ENCODE results near the gene CERS6. TPM values are rescaled to one million over a fixed set of nuclear protein-coding genes. Genes with fewer than 3 reads are reported as not detected.

Gene CERS6
- total RNA-seq, 4 donors from 2014 or later, result 17.6 to 31.1 (median 24.1) TPM

DNA sequence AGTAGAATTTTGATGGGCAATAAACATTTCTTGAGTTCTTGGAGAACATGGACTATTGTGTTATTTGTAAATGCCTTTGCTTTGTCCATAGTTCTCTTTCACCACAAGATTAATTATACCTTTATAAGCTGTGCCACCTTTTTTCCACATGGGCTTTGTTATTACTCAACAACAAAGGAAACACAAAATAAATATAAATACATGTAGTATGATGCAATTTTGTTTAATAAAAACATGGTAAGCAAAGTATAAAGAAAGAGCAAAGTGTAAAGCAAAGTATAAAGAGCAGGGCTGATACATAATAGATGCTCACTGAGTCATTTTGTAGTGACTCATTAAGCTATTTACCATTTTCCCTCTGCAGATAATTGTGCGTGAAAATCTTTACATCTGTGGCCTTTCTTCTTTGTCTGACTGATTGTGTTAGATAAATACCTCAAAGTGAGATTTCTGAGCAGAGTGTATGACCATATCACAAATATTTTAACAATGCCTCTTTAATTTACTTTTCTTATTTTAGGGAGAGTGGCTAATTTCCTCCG lies 80.9 kb downstream of the CERS6 start:
- intact Hi-C loops (cut with DNase I), result no loop called here
- peaks cover 0 to 5% (median 0%) of the 10 kb centered on the region in 3 donors for H3K9me3 ChIP-seq
- no peak overlapping the region for H3K27ac ChIP-seq
- H3K27me3 ChIP-seq, result no peaks in the 10 kb centered on the region
- H3K4me3 ChIP-seq, result no peak overlapping the region
- H3K36me3 ChIP-seq, result no peaks in the 10 kb centered on the region
- peaks cover 0 to 43% (median 0%) of the 10 kb centered on the region in 3 donors for H3K4me1 ChIP-seq
- no peak for TF ChIP-seq POLR2A (IDR thresholded peaks at IDR 0.05)
- TF ChIP-seq, protein P1, sequence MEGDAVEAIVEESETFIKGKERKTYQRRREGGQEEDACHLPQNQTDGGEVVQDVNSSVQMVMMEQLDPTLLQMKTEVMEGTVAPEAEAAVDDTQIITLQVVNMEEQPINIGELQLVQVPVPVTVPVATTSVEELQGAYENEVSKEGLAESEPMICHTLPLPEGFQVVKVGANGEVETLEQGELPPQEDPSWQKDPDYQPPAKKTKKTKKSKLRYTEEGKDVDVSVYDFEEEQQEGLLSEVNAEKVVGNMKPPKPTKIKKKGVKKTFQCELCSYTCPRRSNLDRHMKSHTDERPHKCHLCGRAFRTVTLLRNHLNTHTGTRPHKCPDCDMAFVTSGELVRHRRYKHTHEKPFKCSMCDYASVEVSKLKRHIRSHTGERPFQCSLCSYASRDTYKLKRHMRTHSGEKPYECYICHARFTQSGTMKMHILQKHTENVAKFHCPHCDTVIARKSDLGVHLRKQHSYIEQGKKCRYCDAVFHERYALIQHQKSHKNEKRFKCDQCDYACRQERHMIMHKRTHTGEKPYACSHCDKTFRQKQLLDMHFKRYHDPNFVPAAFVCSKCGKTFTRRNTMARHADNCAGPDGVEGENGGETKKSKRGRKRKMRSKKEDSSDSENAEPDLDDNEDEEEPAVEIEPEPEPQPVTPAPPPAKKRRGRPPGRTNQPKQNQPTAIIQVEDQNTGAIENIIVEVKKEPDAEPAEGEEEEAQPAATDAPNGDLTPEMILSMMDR (IDR thresholded peaks at IDR 0.05), result no peak
- no peak for DNase-seq
- 50 to 64% methylated on average over 2 of the region's 2 CpGs for WGBS, 2 donors

DNA sequence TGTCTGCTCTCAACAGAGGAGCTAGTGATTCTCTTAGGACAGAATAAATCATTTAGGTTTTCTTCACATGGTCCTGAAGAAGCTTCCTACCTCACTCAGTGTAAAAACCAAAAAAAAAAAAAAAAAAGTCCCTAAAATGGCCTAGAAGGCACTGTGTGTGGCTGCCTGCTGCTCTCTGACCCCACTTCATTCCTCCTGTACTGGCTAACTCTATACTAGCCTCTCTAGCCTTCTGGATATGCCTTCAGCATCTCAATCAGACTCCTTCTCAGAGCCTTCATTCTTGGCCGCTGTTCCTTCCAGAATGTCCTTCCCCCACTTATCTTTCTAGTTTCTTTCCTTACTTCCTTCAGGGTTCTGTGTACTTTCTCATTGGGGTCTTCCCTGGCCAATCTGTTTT lies 82.1 kb downstream of the CERS6 start:
- no peak for DNase-seq
- H3K27me3 ChIP-seq, result no peaks in the 10 kb centered on the region
- H3K4me3 ChIP-seq, result no peak overlapping the region
- no peak overlapping the region for H3K27ac ChIP-seq
- intact Hi-C loops (cut with DNase I), result no loop called here
- H3K9me3 ChIP-seq, result peaks cover 0 to 5% (median 0%) of the 10 kb centered on the region in 3 donors
- no peaks in the 10 kb centered on the region for H3K36me3 ChIP-seq
- TF ChIP-seq, protein P1 (IDR thresholded peaks at IDR 0.05), result no peak
- TF ChIP-seq POLR2A (IDR thresholded peaks at IDR 0.05), result no peak
- WGBS, 2 donors, result 96 to 100% methylated on average over 1 of the region's 1 CpG
- H3K4me1 ChIP-seq, result peaks cover 0 to 43% (median 0%) of the 10 kb centered on the region in 3 donors

DNA sequence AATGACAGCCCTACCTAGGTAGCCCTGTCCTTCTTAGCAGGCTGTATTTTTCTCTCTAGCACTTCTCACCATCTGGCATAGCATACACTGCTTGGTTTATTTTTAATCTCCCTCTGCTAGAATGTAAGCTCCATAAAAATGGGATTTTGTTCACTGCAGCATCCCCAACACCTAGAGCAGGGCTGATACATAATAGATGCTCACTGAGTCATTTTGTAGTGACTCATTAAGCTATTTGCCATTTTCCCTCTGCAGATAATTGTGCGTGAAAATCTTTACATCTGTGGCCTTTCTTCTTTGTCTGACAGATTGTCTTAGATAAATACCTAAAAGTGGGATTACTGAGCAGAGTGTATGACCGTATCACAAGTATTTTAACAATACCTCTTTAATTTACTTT lies 82.5 kb downstream of the CERS6 start:
- H3K4me1 ChIP-seq, result peaks cover 0 to 40% (median 0%) of the 10 kb centered on the region in 3 donors
- intact Hi-C loops (cut with DNase I), result no loop called here
- 28 to 47% methylated on average over 2 of the region's 2 CpGs for WGBS, 2 donors

DNA sequence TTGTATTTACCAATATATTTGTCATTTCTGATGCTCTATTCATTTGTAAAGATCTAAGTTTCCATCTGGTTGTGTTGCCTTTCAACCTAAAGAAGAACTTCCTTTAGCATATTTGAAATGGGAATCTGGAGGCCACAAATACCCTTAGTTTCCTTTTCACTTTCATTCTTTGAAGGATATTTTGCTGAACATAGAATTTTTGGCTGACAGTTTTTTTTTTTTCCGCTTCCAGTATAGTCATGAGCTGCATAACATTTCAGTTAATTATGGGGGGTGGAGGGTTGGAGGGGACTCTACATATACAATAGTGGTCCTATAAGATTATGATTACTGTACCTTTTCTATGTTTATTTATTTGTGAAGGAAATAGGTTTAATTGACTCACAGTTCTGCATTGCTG lies 83.9 kb downstream of the CERS6 start:
- H3K9me3 ChIP-seq, result peaks cover 0 to 5% (median 0%) of the 10 kb centered on the region in 3 donors
- no peak for DNase-seq
- intact Hi-C loops (cut with DNase I), result no loop called here
- no peak overlapping the region for H3K4me3 ChIP-seq
- H3K4me1 ChIP-seq, result peaks cover 0 to 26% (median 0%) of the 10 kb centered on the region in 3 donors
- no peaks in the 10 kb centered on the region for H3K27me3 ChIP-seq
- no peak for TF ChIP-seq POLR2A (IDR thresholded peaks at IDR 0.05)
- TF ChIP-seq, protein P1 (IDR thresholded peaks at IDR 0.05), result no peak
- 90 to 95% methylated on average over 1 of the region's 1 CpG for WGBS, 2 donors
- no peaks in the 10 kb centered on the region for H3K36me3 ChIP-seq
- H3K27ac ChIP-seq, result no peak overlapping the region

More for the DNA sequence above, 82.5 kb downstream of the CERS6 start:
- TF ChIP-seq, protein P1 (IDR thresholded peaks at IDR 0.05), result no peak
- no peak for TF ChIP-seq POLR2A (IDR thresholded peaks at IDR 0.05)
- H3K36me3 ChIP-seq, result no peaks in the 10 kb centered on the region
- no peaks in the 10 kb centered on the region for H3K27me3 ChIP-seq
- DNase-seq, result no peak
- no peak overlapping the region for H3K4me3 ChIP-seq
- peaks cover 0 to 5% (median 0%) of the 10 kb centered on the region in 3 donors for H3K9me3 ChIP-seq
- no peak overlapping the region for H3K27ac ChIP-seq

DNA sequence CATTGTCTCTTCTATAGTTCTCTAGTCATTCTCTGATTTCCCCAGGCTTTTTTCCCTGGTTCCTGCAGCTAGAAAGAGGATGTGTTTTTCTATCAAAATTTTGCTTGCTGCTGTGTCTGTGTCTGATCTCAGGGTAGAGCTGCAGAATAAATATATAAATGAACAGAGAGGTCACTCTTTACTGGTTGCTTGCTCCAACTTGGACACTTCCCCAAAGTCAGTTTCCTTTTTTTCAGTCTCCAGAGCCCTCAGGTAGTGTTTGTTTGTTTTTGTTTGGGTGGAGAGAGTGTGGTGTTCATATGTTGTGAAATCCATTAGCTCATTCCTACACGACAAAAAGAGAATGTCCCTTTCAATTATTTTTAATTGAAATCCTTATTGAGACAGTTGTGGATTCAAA lies 85.8 kb downstream of the CERS6 start:
- TF ChIP-seq, protein P1 (IDR thresholded peaks at IDR 0.05), result no peak
- no peak for TF ChIP-seq POLR2A (IDR thresholded peaks at IDR 0.05)
- intact Hi-C loops (cut with DNase I), result no loop called here
- Histone ChIP-seq H3K4me3 (no peak overlapping the region), H3K36me3 (no peaks in the 10 kb centered on the region), H3K9me3 (peaks cover 0 to 5% (median 0%) of the 10 kb centered on the region in 3 donors), H3K27me3 (no peaks in the 10 kb centered on the region), H3K27ac (no peak overlapping the region), H3K4me1 (peaks cover 0 to 36% (median 5%) of the 10 kb centered on the region in 3 donors)
- WGBS, 2 donors, result 33 to 42% methylated on average over 1 of the region's 1 CpG
- DNase-seq, result no peak

Measured in esophagus squamous epithelium (tissue), 5 donors.